Measurements from ENCODE around the gene SUPT5H. TPM values are rescaled to one million over a fixed set of nuclear protein-coding genes. Genes with fewer than 3 reads are reported as not detected.
A peak's percentile ranks its signal among the peaks of the same experiment; 100 is the strongest.

SUPT5H gene
- total RNA-seq, result 100 to 1,000 TPM in 1 of 2 donors, 10 to 100 TPM in 1; 79.8 to 246 TPM

DNA sequence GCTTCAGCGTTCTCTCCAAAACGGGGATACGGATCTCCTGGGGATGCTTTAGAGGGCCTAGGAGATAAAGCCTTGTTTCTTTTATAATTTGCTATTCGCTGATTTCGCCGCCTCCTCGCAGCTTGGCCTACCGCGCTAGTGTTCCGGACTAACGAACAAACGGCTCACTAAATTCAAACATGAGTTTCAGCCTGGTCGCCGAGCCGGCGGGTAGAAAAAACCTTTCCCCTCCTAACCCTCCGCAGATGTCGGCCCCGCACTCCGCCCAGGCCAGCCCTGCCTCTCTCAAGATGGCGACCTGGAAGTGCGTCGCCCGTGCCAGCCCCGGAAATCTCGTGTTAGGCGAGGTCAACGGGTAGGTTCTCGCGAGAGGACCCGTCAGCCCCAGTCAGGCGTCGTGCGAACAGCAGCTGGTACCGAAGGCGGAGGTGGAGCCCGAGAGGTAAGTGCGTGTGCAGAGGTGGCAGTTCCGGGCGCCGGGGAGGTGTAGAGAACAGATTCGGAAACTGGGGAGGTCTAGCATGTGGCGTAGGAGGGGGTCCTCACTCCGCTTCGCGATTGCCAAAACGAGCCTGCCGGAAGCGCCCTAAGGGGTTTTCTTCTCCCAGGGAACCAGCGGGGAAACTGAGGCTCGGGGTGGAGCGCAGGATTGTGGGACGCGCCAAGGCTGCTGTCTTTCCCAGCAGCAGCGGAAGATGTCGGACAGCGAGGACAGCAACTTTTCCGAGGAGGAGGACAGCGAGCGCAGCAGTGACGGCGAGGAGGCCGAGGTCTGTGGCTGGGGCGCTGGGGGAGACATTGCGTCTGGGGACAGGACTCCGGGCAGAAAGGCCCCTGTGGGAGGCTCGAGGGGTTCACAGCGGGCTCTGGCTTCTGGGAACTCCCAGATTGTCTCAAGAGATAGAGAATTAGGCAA, at the start of gene SUPT5H:
TSS of gene SUPT5H (plus strand) at position 387 of the 916 bp plus-strand sequence. CDS start at position 696, 309 bp downstream.
- intact Hi-C loops (cut with DNase I), result no loop called here
- H3K9me3 ChIP-seq, result no peaks in the 10 kb centered on the region
- H3K4me3 ChIP-seq, result peak within 1 kb of the TSS; percentile 85 to 94
- no peaks in the 10 kb centered on the region for H3K36me3 ChIP-seq
- under 1% methylated on average over 68 of the region's 68 CpGs for WGBS
- peaks cover 11% of the 10 kb centered on the region for H3K4me1 ChIP-seq (replicated peaks)
- peak within 1 kb of the TSS; percentile 90 to 92 for H3K27ac ChIP-seq
- peak; percentile 97 for DNase-seq (ENCODE audit: low spot score)
- no peaks in the 10 kb centered on the region for H3K27me3 ChIP-seq (replicated peaks; ENCODE audit: insufficient read depth)
- TF ChIP-seq POLR2AphosphoS5 (IDR thresholded peaks at IDR 0.05) (peak; percentile 100), POLR2A (IDR thresholded peaks at IDR 0.05) (peak; percentile 94)
- TF ChIP-seq, protein P1, sequence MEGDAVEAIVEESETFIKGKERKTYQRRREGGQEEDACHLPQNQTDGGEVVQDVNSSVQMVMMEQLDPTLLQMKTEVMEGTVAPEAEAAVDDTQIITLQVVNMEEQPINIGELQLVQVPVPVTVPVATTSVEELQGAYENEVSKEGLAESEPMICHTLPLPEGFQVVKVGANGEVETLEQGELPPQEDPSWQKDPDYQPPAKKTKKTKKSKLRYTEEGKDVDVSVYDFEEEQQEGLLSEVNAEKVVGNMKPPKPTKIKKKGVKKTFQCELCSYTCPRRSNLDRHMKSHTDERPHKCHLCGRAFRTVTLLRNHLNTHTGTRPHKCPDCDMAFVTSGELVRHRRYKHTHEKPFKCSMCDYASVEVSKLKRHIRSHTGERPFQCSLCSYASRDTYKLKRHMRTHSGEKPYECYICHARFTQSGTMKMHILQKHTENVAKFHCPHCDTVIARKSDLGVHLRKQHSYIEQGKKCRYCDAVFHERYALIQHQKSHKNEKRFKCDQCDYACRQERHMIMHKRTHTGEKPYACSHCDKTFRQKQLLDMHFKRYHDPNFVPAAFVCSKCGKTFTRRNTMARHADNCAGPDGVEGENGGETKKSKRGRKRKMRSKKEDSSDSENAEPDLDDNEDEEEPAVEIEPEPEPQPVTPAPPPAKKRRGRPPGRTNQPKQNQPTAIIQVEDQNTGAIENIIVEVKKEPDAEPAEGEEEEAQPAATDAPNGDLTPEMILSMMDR (IDR thresholded peaks at IDR 0.05), result no peak

DNA sequence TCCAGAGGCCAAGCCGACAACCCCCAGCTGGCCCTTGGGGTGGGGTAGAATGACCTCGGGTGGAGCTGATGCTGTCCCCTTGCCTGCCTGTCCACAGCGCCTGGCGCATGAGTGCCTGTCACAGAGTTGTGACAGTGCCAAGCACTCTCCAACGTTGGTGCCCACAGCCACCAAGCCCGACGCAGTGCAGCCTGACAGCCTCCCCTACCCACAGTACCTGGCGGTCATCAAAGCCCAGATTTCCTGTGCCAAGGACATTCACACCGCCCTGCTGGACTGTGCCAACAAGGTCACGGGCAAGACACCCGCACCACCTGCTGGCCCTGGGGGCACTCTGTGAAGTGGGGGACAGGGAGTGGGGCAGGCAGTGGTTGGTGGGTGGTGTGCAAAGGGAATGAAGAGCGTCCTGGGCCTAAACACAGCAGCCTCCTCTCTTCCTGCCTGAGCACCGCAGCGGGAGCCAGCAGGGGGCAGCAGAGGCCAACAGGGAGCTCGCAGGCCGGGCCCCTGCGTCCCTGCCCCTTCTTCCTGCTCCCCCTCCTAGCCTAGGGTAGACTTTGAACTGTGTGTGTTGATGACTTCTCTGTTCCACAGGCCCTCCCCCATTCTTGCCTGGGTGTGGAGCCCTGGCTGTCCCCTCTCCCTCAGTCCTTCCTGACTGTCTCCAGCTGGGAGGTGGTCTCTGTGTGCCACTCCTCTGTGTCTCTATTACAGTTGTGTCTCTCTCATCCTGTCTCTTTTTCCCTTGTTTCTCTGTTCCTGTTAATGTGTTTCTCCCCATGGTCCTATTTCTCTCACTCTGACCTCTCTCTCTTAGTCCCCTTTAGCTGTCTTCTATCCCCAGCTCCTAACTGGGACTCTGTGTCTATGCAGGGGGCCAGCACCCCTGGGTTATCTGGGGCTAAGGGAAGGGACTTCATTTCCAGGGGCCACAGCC, 47.8 kb upstream of the SUPT5H start:
- H3K36me3 ChIP-seq, result peaks cover 0 to 7% of the 10 kb centered on the region in 2 donors

DNA sequence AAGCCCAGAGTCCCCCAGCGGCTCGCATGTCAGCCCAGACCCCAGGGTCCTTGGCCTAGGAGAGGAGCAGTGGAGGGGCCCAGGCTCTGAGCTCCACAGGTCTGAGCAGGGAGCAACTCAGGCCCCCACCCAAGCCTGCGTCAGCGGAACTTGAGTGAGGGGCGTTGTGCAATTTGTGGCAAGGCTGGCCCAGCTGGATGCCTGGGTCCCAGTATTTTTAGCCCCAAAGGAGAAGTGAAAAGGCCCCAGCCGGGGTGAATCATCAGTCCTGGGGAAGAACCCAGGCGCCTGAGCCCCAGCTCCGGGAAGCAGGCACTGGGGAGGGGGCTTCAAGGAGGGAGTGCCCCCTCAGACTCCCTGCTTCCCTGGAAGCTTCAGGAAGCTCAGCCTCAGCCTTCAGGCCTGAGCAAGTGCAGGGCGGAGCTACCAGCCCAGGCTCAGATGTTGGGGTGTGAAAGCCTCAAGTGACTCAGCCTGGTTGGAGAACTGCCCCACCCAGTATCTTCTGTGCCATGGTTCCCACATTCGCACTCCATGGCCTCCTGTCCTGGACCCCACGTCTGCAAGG, 47.0 kb upstream of the SUPT5H start:
- no peak for DNase-seq (ENCODE audit: low spot score)
- Histone ChIP-seq H3K4me3 (no peak overlapping the region), H3K27ac (peak overlapping the region; percentile 67 to 83), H3K27me3 (replicated peaks; ENCODE audit: insufficient read depth) (no peaks in the 10 kb centered on the region), H3K4me1 (replicated peaks) (peaks cover 5% of the 10 kb centered on the region), H3K36me3 (peaks cover 0 to 7% of the 10 kb centered on the region in 2 donors), H3K9me3 (no peaks in the 10 kb centered on the region)
- WGBS, result 68% methylated on average over 11 of the region's 11 CpGs
- intact Hi-C loops (cut with DNase I), result loop anchor here (1.0 to 5.0 kb wide), 2 partner anchors 13 to 134 kb away; partner anchors contain the start of gene EID2B
- peak; percentile 15 for TF ChIP-seq POLR2A (IDR thresholded peaks at IDR 0.05)
- TF ChIP-seq POLR2AphosphoS5 (IDR thresholded peaks at IDR 0.05), result peak; percentile 19
- TF ChIP-seq, protein P1 (IDR thresholded peaks at IDR 0.05), result no peak

More for the DNA sequence above, 47.8 kb upstream of the SUPT5H start:
- peak overlapping the region; percentile 67 to 83 for H3K27ac ChIP-seq
- H3K9me3 ChIP-seq, result no peaks in the 10 kb centered on the region
- intact Hi-C loops (cut with DNase I), result loop anchor here (1.0 to 5.0 kb wide), 2 partner anchors 14 to 135 kb away; partner anchors contain the start of gene EID2B
- H3K27me3 ChIP-seq (replicated peaks; ENCODE audit: insufficient read depth), result no peaks in the 10 kb centered on the region
- 32% methylated on average over 17 of the region's 17 CpGs for WGBS
- H3K4me3 ChIP-seq, result no peak overlapping the region
- peaks cover 5% of the 10 kb centered on the region for H3K4me1 ChIP-seq (replicated peaks)
- TF ChIP-seq POLR2AphosphoS5 (IDR thresholded peaks at IDR 0.05) (peak; percentile 84), POLR2A (IDR thresholded peaks at IDR 0.05) (no peak)
- TF ChIP-seq, protein P1 (IDR thresholded peaks at IDR 0.05), result peak; percentile 84 to 99 (median 99)
- DNase-seq (ENCODE audit: low spot score), result peak; percentile 85

DNA sequence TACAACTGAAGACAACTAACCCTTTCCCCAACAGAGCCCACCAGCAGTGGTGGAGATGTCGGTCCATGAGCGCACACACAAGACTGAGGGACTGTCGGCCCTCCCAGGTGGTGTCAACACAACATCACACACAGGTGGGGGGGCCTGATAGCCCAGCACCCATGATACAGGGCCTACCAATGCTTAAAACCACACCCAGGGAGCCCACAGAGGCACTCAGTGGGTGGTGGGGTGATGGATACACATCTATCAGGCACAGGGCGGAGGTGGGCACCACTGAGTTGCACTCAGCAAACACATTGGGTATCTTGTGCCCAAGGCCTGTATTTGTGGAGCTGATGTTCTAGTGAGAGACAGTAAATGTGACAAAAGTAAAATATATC, 45.7 kb upstream of the SUPT5H start:
- no peak for DNase-seq (ENCODE audit: low spot score)
- no peak for TF ChIP-seq POLR2A (IDR thresholded peaks at IDR 0.05)
- H3K27me3 ChIP-seq (replicated peaks; ENCODE audit: insufficient read depth), result no peaks in the 10 kb centered on the region
- H3K4me1 ChIP-seq (replicated peaks), result peaks cover 11% of the 10 kb centered on the region
- no peak overlapping the region for H3K4me3 ChIP-seq
- H3K36me3 ChIP-seq, result no peaks in the 10 kb centered on the region
- peak overlapping the region; percentile 9 to 31 for H3K27ac ChIP-seq
- H3K9me3 ChIP-seq, result no peaks in the 10 kb centered on the region
- WGBS, result 94% methylated on average over 4 of the region's 4 CpGs
- intact Hi-C loops (cut with DNase I), result loop anchor here (5.0 kb wide), 1 partner anchor 133 kb away; the partner anchor contains the start of gene EID2B

Measured in prostate gland (tissue), 2 donors.